ENCODE data around the gene ADAMTS6.

DNA sequence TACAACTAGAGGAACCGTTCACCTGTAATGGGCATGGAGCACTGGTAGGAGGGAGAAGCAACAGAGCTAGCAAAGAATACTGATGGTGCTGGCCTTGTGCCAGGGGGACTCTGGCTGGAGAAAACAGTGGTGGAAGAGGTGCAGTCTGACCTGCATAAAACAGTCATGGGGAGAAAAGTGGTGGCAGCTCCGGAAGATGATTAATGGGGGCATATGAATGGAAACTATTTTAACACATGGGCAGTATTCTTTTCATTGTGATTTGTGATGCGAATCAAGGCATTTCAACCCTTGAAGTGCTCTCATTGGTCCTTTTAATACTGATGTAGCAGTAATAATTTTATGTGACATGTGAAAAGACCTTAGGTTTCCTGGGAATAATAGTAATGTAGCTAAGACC lies 219.6 kb downstream of the ADAMTS6 start:
- TF ChIP-seq USF1 (CRISPR knock-in tag; IDR thresholded peaks at IDR 0.05) (no peak), CTCF (IDR thresholded peaks at IDR 0.05) (no peak)
- TF ChIP-seq, protein P1, sequence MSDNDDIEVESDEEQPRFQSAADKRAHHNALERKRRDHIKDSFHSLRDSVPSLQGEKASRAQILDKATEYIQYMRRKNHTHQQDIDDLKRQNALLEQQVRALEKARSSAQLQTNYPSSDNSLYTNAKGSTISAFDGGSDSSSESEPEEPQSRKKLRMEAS (CRISPR knock-in tag; IDR thresholded peaks at IDR 0.05) = no peak
